Measurements from ENCODE around the gene MFAP1.
A peak's percentile ranks its signal among the peaks of the same experiment; 100 is the strongest.
"Not testable (repeated sequence)": the region's sequence is repeated elsewhere in the genome, so short reads cannot be mapped to it uniquely, and the experiment has no call there.

The MFAP1 gene

GRCh38 chr15:43808960-43809678, 15.4 kb downstream of the MFAP1 start:
- Histone ChIP-seq H3K4me1 (no peaks in the 10 kb centered on the region), H3K9me3 (no peaks in the 10 kb centered on the region), H3K27me3 (no peaks in the 10 kb centered on the region), H3K4me3 (ENCODE audit: low read depth, low read length) (no peak overlapping the region), H3K36me3 (peaks cover 84% of the 10 kb centered on the region)
- TF ChIP-seq CTCF (IDR thresholded peaks at IDR 0.05; ENCODE audit: low read depth, low read length), result no peak
- no peak for DNase-seq

GRCh38 chr15:43808435-43808950, 16.0 kb downstream of the MFAP1 start:
- DNase-seq, result no peak
- no peak for TF ChIP-seq CTCF (IDR thresholded peaks at IDR 0.05; ENCODE audit: low read depth, low read length)
- Histone ChIP-seq H3K27me3 (no peaks in the 10 kb centered on the region), H3K4me1 (no peaks in the 10 kb centered on the region), H3K9me3 (no peaks in the 10 kb centered on the region), H3K36me3 (peaks cover 79% of the 10 kb centered on the region), H3K4me3 (ENCODE audit: low read depth, low read length) (no peak overlapping the region)

- H3K36me3 ChIP-seq, result peaks cover 73% of the 10 kb centered on the region
- not testable (repeated sequence) for H3K27me3 ChIP-seq; H3K9me3 ChIP-seq; DNase-seq; H3K4me1 ChIP-seq; H3K4me3 ChIP-seq (ENCODE audit: low read depth, low read length)
These were observed 21.8 kb downstream of the MFAP1 start for GRCh38 chr15:43802676-43803075.

- H3K4me1 ChIP-seq, result peaks cover 7% of the 10 kb centered on the region
- no peaks in the 10 kb centered on the region for H3K9me3 ChIP-seq
- H3K4me3 ChIP-seq (ENCODE audit: low read depth, low read length), result peak within 1 kb of the TSS; percentile 99
- peak; percentile 91 for DNase-seq
- H3K36me3 ChIP-seq, result peaks cover 67% of the 10 kb centered on the region
- H3K27me3 ChIP-seq, result no peaks in the 10 kb centered on the region
- TF ChIP-seq CTCF (IDR thresholded peaks at IDR 0.05; ENCODE audit: low read depth, low read length), result no peak
These were observed 24.0 kb downstream of the MFAP1 start, which contains the start of gene HYPK for GRCh38 chr15:43800286-43801141. Gene HYPK, plus strand, starts transcription at chr15:43800599. Its CDS starts 24 bp downstream, at chr15:43800623.

- Histone ChIP-seq H3K4me1 (peaks cover 7% of the 10 kb centered on the region), H3K36me3 (peaks cover 70% of the 10 kb centered on the region)
- no peak for DNase-seq
These were observed 24.6 kb downstream of the MFAP1 start, which contains the start of gene SERINC4 for GRCh38 chr15:43799945-43800285. Gene SERINC4, minus strand, starts transcription at chr15:43800220. Its CDS starts 234 bp downstream, at chr15:43799986.

More at GRCh38 chr15:43799945-43800285, 24.6 kb downstream of the MFAP1 start, which contains the start of gene SERINC4:
- no peak for TF ChIP-seq CTCF (IDR thresholded peaks at IDR 0.05; ENCODE audit: low read depth, low read length)
- Histone ChIP-seq H3K9me3 (no peaks in the 10 kb centered on the region), H3K27me3 (no peaks in the 10 kb centered on the region), H3K4me3 (ENCODE audit: low read depth, low read length) (peak within 1 kb of the TSS; percentile 99)

All from BE2C (cell line).